HEK293T (cell line): ENCODE results near the gene BACH2.

Experiments used
- CTCF ChIA-PET: fragments of 350-600 bp; formaldehyde crosslinking; extraction: SDS; loops from one replicate; lab custom pipeline; 2021; ENCODE audit warnings: antibody characterized with exemption, inconsistent platforms; lab: Yijun Ruan, JAX
- POLR2A ChIA-PET: fragments of 350-600 bp; formaldehyde crosslinking; extraction: SDS; loops from one replicate; lab custom pipeline; 2020; ENCODE audit warnings: antibody characterized with exemption, inconsistent platforms; lab: Yijun Ruan, JAX
- DNase-seq: peaks from one replicate; pipeline ENCODE4 v3.0.0; 2012; ENCODE audit warnings: mixed read lengths; ENCODE audit errors: extremely low spot score
- ARNT ChIP-seq: fragments of 450-650 bp; IDR thresholded peaks from 2 replicates; pipeline ENCODE4 v1.6.1; 2017; ENCODE audit warnings: mild to moderate bottlenecking
- BHLHE40 ChIP-seq: fragments of 450-650 bp; IDR thresholded peaks from 2 replicates; pipeline ENCODE4 v1.6.1; 2016; ENCODE audit warnings: mild to moderate bottlenecking, moderate library complexity, borderline replicate concordance
- CTBP1 ChIP-seq: fragments of 450-650 bp; IDR thresholded peaks from 2 replicates; pipeline ENCODE4 v1.6.1; 2016; ENCODE audit warnings: borderline replicate concordance
- ELF4 ChIP-seq: fragments of 450-650 bp; IDR thresholded peaks from 2 replicates; pipeline ENCODE4 v1.6.1; 2017; ENCODE audit warnings: antibody characterized with exemption
- FOXA1 ChIP-seq: fragments of 450-650 bp; IDR thresholded peaks from 2 replicates; pipeline ENCODE4 v1.6.1; 2016; ENCODE audit warnings: mild to moderate bottlenecking
- FOXK2 ChIP-seq: fragments of 450-650 bp; IDR thresholded peaks from 2 replicates; pipeline ENCODE4 v1.6.1; 2016; ENCODE audit warnings: mild to moderate bottlenecking
- FOXM1 ChIP-seq: fragments of 450-650 bp; IDR thresholded peaks from 2 replicates; pipeline ENCODE4 v1.6.1; 2017; ENCODE audit warnings: mild to moderate bottlenecking, borderline replicate concordance
- HDGF ChIP-seq: fragments of 450-650 bp; IDR thresholded peaks from 2 replicates; pipeline ENCODE4 v1.6.1; 2017; ENCODE audit warnings: antibody characterized with exemption, borderline replicate concordance
- L3MBTL2 ChIP-seq: fragments of 450-650 bp; conservative IDR thresholded peaks from 2 replicates; pipeline ENCODE4 v1.6.1; 2016; ENCODE audit warnings: mild to moderate bottlenecking
- LEF1 ChIP-seq: fragments of 450-650 bp; IDR thresholded peaks from 2 replicates; pipeline ENCODE4 v1.6.1; 2017; ENCODE audit warnings: mild to moderate bottlenecking, borderline replicate concordance
- NFRKB ChIP-seq: fragments of 450-650 bp; IDR thresholded peaks from 2 replicates; pipeline ENCODE4 v1.6.1; 2016; ENCODE audit warnings: mild to moderate bottlenecking, moderate library complexity
- PKNOX1 ChIP-seq: fragments of 450-650 bp; IDR thresholded peaks from 2 replicates; pipeline ENCODE4 v1.6.1; 2016
- SP1 ChIP-seq: fragments of 450-650 bp; IDR thresholded peaks from 2 replicates; pipeline ENCODE4 v1.6.1; 2017
- SUZ12 ChIP-seq: fragments of 450-650 bp; IDR thresholded peaks from 2 replicates; pipeline ENCODE4 v1.6.1; 2016; ENCODE audit warnings: mild to moderate bottlenecking
- TARDBP ChIP-seq: fragments of 450-650 bp; IDR thresholded peaks from 2 replicates; pipeline ENCODE4 v1.6.1; 2016
- ZNF384 ChIP-seq: fragments of 450-650 bp; IDR thresholded peaks from 2 replicates; pipeline ENCODE4 v1.6.1; 2016

The BACH2 gene

GRCh38 chr6:90111387-90111786 lies 185.3 kb downstream of the BACH2 start:
- CTCF ChIA-PET = no interaction called here
- DNase-seq = no peak
- no peak for TF ChIP-seq BHLHE40
- no peak for TF ChIP-seq PKNOX1
- no peak for TF ChIP-seq TARDBP
- no peak for TF ChIP-seq LEF1
- TF ChIP-seq SP1 = no peak
- TF ChIP-seq FOXK2 = no peak
- no peak for TF ChIP-seq ZNF384
- POLR2A ChIA-PET = no interaction called here

GRCh38 chr6:90110971-90111370 lies 185.7 kb downstream of the BACH2 start:
- POLR2A ChIA-PET = no interaction called here
- CTCF ChIA-PET = interaction anchor here (0.7 kb wide), 1 partner anchor 667 kb away, joined by 3 read pairs; no protein-coding TSS in a partner anchor
- DNase-seq = no peak
- TF ChIP-seq ELF4 = no peak
- no peak for TF ChIP-seq HDGF
- TF ChIP-seq FOXK2 = no peak
- TF ChIP-seq NFRKB = no peak
- TF ChIP-seq BHLHE40 = no peak
- no peak for TF ChIP-seq PKNOX1
- TF ChIP-seq FOXM1 = no peak
- no peak for TF ChIP-seq TARDBP
- no peak for TF ChIP-seq FOXA1
- TF ChIP-seq CTBP1 = no peak
- TF ChIP-seq SUZ12 = no peak
- no peak for TF ChIP-seq L3MBTL2
- TF ChIP-seq LEF1 = no peak
- TF ChIP-seq ZNF384 = no peak
- no peak for TF ChIP-seq ARNT

DNA sequence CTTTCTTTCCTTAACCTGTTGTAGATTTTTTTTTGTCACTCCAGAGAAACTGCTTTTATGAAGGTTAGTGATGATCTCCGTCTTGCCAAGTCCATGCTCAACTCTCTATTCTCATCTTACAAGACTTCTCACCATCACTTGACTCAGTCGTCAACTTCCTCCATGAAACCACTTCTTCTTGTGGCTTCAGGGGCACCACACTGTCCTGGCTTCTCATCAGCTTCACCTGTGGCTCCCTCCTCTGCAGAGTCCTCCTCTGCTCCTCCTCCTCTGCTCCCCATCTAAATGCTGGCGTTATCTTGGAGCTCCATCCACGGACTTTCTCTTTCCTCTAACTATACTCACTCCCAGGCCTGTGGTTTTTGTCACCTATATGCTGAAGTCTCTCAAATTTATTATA lies 187.5 kb downstream of the BACH2 start:
- no peak for TF ChIP-seq SP1
- TF ChIP-seq FOXA1 = no peak
- no peak for TF ChIP-seq SUZ12
- no peak for TF ChIP-seq FOXK2
- no peak for TF ChIP-seq PKNOX1
- no peak for TF ChIP-seq ELF4
- CTCF ChIA-PET = no interaction called here
- POLR2A ChIA-PET = no interaction called here
- no peak for DNase-seq

GRCh38 chr6:90107771-90108282 lies 188.8 kb downstream of the BACH2 start:
- no peak for DNase-seq
- ChIA-PET CTCF (no interaction called here), POLR2A (no interaction called here)
- TF ChIP-seq ARNT = no peak
- no peak for TF ChIP-seq FOXM1
- TF ChIP-seq NFRKB = no peak
- no peak for TF ChIP-seq HDGF
- TF ChIP-seq SP1 = no peak
- TF ChIP-seq ELF4 = no peak
- no peak for TF ChIP-seq PKNOX1
- TF ChIP-seq LEF1 = no peak
- no peak for TF ChIP-seq FOXA1
- TF ChIP-seq SUZ12 = no peak
- TF ChIP-seq TARDBP = no peak
- no peak for TF ChIP-seq ZNF384
- TF ChIP-seq CTBP1 = no peak
- no peak for TF ChIP-seq BHLHE40
- TF ChIP-seq L3MBTL2 = no peak
- no peak for TF ChIP-seq FOXK2

- ChIA-PET CTCF (no interaction called here), POLR2A (no interaction called here)
- no peak for TF ChIP-seq FOXM1
- no peak for TF ChIP-seq ARNT
- TF ChIP-seq SP1 = no peak
- no peak for DNase-seq
Observed at GRCh38 chr6:90107371-90107770, 189.3 kb downstream of the BACH2 start.

GRCh38 chr6:90106449-90106848 lies 190.2 kb downstream of the BACH2 start:
- no peak for TF ChIP-seq FOXA1
- no peak for TF ChIP-seq FOXM1
- TF ChIP-seq ARNT = no peak
- TF ChIP-seq CTBP1 = no peak
- TF ChIP-seq ELF4 = no peak
- TF ChIP-seq PKNOX1 = no peak
- ChIA-PET CTCF (no interaction called here), POLR2A (no interaction called here)
- DNase-seq = no peak
